GM19193 (cell line): Measurements from ENCODE around the gene PSMB2.

ENCODE experiments used
- POLR2A ChIP-seq: IDR thresholded peaks from 4 replicates; pipeline ENCODE4 v1.6.1; 2011; ENCODE audit not compliant: insufficient read depth, insufficient read length; ENCODE audit errors: extremely low read depth

PSMB2 gene

GRCh38 chr1:35570589-35571137 is 70.7 kb downstream of the PSMB2 start:
- no peak for TF ChIP-seq POLR2A

- no peak for TF ChIP-seq POLR2A
Observed at GRCh38 chr1:35569936-35570335, 71.4 kb downstream of the PSMB2 start.

- TF ChIP-seq POLR2A = no peak
Observed at GRCh38 chr1:35568975-35569395, 72.3 kb downstream of the PSMB2 start.

- no peak for TF ChIP-seq POLR2A
Observed at GRCh38 chr1:35567947-35568558, 73.3 kb downstream of the PSMB2 start.

- no peak for TF ChIP-seq POLR2A
Observed at GRCh38 chr1:35565742-35566133, 75.6 kb downstream of the PSMB2 start.

- TF ChIP-seq POLR2A = no peak
Observed at GRCh38 chr1:35564884-35565741, 76.2 kb downstream of the PSMB2 start.

- TF ChIP-seq POLR2A = no peak
Observed at GRCh38 chr1:35564037-35564883, 77.1 kb downstream of the PSMB2 start.

- no peak for TF ChIP-seq POLR2A
Observed at GRCh38 chr1:35563166-35563565, 78.2 kb downstream of the PSMB2 start.

- TF ChIP-seq POLR2A = no peak
Observed at GRCh38 chr1:35561972-35562680, 79.2 kb downstream of the PSMB2 start.

GRCh38 chr1:35561297-35561971 is 79.9 kb downstream of the PSMB2 start:
- no peak for TF ChIP-seq POLR2A

GRCh38 chr1:35560256-35561225 is 80.8 kb downstream of the PSMB2 start:
- no peak for TF ChIP-seq POLR2A

- TF ChIP-seq POLR2A = no peak
Observed at GRCh38 chr1:35559317-35559944, 81.9 kb downstream of the PSMB2 start.
